HCEC 1CT (cell line): ENCODE measurements around the gene DNASE2.

Experiments used
- DNase-seq: peaks from one replicate; pipeline ENCODE4 v3.0.0-alpha.2; 2017

Gene DNASE2

DNA sequence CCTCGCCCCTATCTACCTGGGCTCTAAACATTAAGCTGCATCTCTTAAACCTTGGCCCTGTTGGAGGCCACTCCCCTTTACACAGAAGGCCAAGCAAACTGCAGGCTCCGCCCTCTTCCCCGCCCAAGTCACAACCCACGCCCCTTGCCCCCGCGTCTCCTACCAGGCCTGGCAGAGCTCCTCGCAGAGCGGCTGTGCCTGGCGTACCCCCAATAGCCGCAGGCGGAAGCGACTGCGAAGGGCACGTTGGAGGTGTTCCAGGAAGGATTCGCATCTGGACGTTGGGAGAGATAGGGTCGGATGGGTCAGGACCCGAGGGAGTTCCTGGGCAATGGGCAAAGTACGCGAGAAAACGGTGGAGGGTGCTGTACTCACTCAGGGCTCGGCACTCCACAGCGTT, 52.8 kb downstream of the DNASE2 start:
- DNase-seq: no peak

DNA sequence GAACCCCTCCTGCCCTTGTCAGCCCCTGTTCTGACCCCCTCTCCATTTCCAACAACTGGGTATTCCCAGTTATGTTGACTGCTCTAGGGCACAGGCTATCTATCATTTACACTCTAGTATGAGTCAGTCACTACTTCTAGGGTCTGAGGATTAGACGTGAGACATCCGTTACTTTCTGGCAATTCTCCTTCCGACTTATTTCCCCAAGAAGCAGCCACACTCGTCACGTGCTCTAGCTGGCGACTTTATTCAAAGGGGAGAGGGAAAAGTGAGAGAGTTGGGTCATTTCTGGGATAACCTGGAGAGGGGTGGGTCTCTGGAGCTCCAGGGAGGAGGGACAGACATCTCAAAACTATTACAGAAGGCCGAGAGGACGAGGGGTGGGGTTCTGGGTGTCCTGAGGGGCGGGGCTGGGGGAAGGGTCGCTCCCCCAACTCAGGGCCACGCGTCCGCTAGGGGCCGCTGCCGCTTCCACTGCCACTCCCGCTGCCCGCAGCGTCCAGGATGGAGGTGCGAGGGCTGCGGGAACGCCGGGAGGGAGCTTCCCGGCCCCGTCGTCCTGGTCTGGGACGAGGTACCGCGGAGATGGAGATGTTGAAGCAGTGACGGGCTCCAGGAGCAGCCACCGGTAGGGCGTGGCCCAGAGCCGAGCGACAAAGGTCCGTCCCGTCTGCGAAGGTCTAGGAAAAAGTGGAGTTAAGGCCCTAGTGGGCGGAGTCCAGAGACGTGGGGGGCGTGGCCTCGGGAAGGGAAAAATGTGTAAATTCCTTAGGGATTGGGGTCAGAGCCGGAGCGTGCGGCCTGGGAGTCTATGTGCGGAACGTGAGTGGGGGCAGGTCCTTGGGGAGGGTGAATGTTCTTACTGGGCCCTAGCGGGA, 55.8 kb downstream of the DNASE2 start:
- no peak for DNase-seq
